ENCODE data around the gene ADIG.
"Not testable (repeated sequence)": the region's sequence is repeated elsewhere in the genome, so short reads cannot be mapped to it uniquely, and the experiment has no call there.

Gene ADIG

GRCh38 chr20:38573413-38573812, 7.6 kb upstream of the ADIG start:
- DNase-seq (ENCODE audit: low spot score) = no peak

GRCh38 chr20:38579219-38579910, 1.6 kb upstream of the ADIG start:
- no peak for DNase-seq (ENCODE audit: low spot score)

DNA sequence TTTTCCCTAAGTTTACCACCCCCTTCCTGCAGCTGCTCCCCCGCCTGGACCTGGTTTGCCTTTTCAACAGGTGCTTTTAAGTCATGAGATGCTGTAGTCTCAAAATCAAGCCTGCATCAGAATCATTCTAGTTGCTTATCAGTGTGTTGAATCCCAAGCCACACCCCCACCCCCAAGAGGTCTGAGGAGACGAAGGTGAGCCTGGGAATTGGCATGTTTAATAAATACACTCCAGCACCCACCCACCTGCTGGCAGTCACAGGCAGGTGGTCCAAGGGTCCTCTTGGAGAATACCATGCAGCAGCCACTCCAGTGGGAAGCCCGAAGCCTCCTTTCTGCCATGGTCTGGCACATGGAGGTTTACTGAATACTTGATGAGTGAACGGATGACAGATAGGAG, 1.1 kb upstream of the ADIG start:
- no peak for DNase-seq (ENCODE audit: low spot score)

DNA sequence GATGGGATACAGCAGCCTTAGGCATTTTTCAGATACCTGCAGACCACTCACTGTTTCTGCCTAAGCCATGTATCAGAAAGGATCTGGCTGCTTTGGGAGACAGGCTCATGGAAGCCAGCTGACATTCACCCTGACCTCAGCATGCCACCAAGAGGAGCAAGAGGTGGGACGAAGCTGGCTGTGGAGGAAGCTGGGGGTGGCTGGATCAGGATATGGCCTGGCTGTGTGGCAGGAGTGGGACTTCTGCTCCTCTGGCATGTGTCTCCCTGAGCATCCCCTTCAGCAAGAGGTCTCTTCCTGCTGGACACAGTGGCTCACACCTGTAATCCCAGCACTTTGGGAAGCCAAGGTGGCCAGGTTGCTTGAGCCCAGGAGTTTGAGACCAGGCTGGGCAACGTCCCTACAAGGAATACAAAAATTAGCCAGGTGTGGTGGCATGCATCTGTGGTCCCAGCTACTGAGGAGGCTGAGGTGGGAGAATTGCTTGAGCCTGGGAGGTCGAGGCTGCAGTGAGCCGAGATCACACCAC, 897 bp downstream of the ADIG start:
- no peak for DNase-seq (ENCODE audit: low spot score)

GRCh38 chr20:38583306-38583705, 2.3 kb downstream of the ADIG start:
- DNase-seq (ENCODE audit: low spot score) = no peak

DNA sequence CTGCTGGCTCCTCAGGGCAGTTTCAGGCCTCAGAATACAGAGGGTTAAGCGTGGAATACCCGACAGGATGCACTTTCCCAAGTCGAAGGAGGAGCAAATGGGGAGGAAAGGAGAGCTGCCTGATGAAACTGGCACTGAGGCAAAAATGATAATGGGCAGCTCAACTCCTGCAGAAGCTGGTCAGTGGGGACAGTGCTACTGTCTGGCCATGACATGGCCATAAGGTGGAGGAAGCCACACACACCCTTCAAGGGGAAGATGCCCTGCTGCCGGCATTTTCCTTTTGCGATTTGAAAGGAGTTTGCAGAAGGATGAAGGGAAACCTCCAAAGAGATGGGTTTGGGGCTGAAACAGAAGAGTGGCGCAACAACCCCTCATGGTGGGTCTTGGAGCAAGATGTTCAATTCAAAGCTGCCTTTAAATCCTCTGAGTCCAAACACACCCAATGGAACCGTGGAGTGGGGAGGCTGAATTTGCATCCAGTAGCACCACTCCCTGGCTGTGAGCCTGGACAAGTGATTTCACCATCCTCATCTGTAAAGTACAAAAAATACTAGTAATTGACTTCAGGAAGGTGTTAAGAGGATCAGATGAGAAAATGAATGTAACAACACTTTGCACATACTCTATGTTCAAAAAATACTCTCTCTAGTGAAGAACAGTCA, 3.2 kb downstream of the ADIG start:
- no peak for DNase-seq (ENCODE audit: low spot score)

GRCh38 chr20:38585404-38586180, 4.6 kb downstream of the ADIG start:
- no peak for DNase-seq (ENCODE audit: low spot score)

DNA sequence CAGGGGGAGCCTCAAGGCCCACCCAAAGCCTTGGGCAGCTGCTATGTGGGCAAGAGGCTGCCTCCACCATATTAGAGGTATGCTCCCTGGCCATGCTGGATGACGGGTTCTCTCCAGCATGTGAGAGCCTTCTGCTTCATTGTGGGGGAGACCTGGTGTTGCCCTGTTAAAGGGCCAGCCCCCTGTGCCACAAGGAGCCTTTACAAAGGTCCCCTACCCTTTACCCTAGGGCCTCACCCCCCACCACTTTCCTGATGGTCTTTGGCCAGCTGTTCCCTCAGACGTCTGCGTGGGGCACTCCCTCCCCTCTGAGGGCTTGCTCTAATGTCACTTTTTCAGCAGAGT, 5.2 kb downstream of the ADIG start:
- no peak for DNase-seq (ENCODE audit: low spot score)

DNA sequence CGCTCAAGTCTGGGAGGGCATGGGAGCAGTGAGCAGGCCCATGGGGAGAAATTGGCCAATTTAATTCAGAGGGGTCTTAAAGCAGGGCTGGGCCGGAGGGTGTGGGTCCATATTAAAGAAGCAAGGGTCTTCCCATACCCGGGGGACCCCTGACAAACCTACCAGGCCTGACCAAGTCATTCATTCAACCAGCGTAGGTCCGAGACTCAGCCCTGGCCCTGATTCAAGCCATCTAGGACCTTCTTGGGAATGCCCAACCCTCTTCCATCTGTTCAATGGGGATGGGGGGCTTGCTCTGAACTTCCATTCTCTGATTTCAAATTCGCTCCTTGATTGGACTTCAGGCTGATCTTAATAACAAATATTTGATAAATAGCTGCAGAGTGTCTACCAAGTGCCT, 7.3 kb downstream of the ADIG start:
- DNase-seq (ENCODE audit: low spot score) = no peak

- DNase-seq (ENCODE audit: low spot score) = no peak
Measured at GRCh38 chr20:38589351-38589750, 8.4 kb downstream of the ADIG start.

- DNase-seq (ENCODE audit: low spot score) = no peak
Measured at GRCh38 chr20:38589967-38590675, 9.1 kb downstream of the ADIG start.

- DNase-seq (ENCODE audit: low spot score) = no peak
Measured at GRCh38 chr20:38590676-38591473, 9.9 kb downstream of the ADIG start.

DNA sequence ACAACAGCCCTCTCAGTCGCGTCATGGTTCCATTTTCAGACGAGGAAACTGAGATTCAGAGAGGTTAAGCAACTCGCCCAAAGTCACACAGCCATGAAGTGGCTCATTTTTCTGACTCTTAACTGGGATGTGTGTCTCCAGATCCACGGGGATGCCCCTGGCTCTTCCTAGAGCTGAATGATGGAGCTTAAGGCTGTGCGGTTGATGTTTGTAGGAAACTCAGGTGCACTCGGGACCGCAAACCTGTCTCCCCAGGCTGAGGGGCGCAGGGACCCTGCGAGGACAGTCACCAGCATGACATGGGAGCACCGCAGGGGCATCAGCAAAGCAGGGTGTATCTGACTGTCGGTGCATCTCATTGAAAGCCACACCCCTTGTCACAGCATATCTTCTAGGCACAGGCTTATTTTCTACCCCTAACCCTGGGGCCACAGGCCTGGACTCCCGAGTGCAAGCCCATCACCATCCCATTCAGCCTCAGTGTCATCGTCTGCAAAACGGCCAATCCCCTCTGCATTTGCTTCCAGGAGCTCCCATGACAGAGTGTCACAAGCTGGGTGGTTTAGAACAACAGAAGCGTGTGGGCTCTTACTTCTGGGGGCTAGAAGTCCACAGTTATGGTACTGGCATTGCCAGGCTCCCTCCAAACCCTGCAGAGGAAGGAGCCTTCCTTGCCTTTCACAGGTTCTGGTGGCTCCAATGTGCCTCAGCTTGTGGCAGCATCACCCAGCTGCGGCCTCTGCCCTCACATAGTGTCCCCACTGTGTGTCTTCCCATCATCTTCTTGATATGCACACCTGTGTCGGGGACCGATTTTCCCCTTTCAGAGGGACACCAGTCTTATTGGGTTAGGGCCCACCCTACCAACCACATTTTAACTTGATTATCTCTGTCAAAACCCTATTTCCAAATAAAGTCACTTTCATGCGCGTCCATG, 10.7 kb downstream of the ADIG start:
- DNase-seq (ENCODE audit: low spot score) = no peak

DNA sequence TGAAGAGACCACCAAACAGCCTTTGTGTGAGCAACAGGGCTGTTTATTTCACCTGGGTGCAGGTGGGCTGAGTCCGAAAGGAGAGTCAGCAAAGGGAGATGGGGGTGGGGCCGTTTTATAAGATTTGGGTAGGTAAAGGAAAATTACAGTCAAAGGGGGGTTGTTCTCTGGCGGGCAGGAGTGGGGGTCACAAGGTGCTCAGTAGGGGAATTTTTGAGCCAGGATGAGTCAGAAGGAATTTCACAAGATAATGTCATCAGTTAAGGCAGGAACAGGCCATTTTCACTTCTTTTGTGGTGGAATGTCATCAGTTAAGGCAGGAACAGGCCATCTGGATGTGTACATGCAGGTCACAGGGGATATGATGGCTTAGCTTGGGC, 11.4 kb downstream of the ADIG start:
- DNase-seq (ENCODE audit: low spot score) = not testable (repeated sequence)

DNA sequence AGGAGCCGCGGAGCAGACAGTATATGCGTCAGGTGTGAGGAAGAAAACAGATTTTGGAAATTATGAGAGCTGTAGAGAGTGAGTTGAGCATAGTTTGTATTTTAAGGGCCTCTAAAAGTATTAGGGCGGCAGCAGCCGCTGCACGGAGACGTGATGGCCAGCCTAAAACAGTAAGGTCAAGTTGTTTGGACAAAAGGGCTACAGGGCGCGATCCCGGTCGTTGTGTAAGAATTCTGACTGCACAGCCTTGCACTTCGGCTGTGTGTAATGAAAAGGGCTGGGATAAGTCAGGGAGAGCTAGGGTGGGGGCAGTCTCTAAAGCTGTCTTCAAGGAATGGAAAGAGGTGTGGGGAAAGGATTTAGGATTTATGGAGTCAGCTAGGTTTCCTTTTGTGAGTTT, 13.3 kb downstream of the ADIG start:
- not testable (repeated sequence) for DNase-seq (ENCODE audit: low spot score)

GRCh38 chr20:38595886-38596285, 14.9 kb downstream of the ADIG start:
- DNase-seq (ENCODE audit: low spot score) = not testable (repeated sequence)

DNA sequence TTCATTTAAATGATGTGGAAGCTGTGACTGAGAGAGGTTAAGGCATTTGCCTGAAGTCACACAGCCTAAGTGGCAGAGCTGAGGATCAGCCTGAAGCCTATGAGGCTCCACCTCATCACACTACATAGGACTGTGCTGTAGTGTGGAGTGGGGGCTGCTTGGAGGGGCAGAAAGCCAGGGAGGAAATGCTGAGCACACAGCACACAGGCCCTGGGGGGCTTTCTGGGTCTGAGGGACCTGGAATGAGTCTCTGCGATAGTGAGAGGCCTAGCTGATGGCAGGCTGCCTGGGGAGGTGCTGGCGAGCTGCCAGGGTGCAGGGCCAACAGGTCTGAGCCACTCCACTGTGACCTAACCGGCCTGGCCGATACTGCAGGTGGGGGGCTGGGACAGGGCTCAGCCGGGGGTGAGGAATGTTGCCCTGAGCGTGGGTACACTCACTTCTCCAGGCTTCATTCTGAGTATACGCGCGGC, 18.4 kb downstream of the ADIG start:
- DNase-seq (ENCODE audit: low spot score) = no peak

- DNase-seq (ENCODE audit: low spot score) = no peak
Measured at GRCh38 chr20:38600057-38600456, 19.1 kb downstream of the ADIG start.

DNA sequence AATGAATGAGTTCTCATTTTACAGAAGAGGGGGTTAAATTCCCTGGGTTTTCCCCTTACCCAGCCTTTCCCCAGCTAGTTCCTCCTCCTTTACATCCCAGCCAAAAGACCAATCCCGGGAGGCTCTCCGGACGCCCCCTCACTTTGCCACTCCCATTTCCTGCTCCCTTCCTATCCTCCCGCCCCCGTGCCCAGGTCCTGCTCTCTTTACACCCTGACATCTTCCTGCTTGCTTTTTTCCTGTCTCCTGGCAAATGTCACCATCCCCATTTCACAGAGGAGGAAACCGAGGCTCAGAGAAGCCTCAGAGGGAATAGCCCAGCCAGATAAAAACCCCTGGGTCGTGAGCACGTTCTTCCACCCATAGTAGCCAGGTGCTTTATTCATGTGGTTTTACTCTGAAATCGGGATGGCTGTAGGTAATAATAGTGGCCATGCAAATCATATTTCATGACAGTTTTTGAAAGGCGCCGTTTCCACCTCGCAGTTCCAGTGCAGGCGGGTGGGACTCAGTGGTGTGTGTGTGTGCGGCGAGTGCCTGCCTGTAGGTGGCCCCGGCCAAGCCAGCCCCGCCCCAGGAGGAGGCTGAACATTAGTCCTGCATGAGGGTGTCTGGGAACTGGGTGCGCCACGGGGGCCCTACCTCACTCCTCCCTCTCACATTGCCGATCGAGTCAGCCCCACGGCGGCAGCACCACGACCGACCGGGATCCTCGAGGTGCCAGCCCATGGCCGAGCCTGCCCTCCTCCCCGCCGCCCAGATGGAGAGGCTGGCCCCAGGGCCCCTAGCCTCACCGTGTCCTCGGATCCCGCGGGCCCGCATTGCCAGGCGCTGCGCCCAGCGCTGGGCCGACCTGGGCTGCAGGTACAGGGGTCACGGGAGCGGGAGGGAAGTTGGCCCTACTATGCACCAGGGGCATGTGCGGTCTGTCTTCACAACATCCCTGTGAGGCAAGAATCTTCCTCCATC, 20.5 kb downstream of the ADIG start, which contains the start of gene ARHGAP40:
Gene ARHGAP40, plus strand, starts transcription at position 594 of the 969 bp plus-strand sequence.
- no peak for DNase-seq (ENCODE audit: low spot score)
